GM11168 (cell line): ENCODE results near the gene DGKZ.
"Not testable (repeated sequence)": the region's sequence is repeated elsewhere in the genome, so short reads cannot be mapped to it uniquely, and the experiment has no call there.

ENCODE experiments used
- in situ Hi-C: fragments of 300-500 bp; cut with MboI; formaldehyde crosslinking; loops from one replicate; pipeline ENCODE4 v1.12.0; 2022; ENCODE audit warnings: low sequenced_read_pairs; ENCODE audit not compliant: unreplicated experiment

DGKZ gene, protein sequence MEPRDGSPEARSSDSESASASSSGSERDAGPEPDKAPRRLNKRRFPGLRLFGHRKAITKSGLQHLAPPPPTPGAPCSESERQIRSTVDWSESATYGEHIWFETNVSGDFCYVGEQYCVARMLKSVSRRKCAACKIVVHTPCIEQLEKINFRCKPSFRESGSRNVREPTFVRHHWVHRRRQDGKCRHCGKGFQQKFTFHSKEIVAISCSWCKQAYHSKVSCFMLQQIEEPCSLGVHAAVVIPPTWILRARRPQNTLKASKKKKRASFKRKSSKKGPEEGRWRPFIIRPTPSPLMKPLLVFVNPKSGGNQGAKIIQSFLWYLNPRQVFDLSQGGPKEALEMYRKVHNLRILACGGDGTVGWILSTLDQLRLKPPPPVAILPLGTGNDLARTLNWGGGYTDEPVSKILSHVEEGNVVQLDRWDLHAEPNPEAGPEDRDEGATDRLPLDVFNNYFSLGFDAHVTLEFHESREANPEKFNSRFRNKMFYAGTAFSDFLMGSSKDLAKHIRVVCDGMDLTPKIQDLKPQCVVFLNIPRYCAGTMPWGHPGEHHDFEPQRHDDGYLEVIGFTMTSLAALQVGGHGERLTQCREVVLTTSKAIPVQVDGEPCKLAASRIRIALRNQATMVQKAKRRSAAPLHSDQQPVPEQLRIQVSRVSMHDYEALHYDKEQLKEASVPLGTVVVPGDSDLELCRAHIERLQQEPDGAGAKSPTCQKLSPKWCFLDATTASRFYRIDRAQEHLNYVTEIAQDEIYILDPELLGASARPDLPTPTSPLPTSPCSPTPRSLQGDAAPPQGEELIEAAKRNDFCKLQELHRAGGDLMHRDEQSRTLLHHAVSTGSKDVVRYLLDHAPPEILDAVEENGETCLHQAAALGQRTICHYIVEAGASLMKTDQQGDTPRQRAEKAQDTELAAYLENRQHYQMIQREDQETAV

DNA sequence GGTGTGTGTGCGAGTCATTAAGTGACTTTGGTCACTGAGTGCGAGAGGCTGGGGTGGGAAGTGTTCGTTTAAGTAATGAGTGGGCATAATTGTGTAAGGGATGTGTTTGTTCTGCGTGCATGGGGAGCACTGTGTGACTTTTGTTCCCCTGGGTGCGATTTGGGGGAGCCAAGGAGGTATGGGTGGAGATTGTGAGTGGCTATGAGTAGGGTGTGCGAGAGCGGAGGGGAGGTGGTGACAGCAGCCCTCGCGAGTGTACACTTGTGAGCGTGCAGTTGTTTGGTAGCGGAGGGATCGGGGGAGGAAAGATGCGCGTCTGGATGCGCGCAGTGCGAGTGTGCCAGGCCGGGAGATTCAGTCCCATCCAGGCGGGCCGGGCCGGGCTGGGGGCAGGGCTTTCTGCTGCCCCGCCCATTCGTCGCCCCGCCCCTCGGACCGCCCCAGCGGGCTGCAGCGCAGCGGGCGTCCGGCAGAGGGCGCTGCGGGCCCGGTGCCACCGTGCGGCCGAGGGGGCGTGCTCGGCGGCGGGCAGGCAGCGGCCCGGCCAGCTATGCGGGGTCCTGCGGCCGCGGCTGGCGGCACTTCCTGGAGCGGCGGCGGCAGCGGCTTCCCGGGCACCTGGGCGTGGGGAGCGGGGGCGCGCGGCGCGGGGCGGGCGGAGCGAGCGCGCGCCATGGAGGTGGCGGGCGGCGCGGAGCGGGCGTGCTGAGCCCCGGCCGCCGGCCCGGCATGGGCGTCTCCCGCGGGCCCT is at the start of gene DGKZ:
DGKZ (plus strand) TSS at position 578 of the 751 bp plus-strand sequence. CDS start 197 bp downstream, outside the sequence.
- in situ Hi-C loops, result no loop called here

DNA sequence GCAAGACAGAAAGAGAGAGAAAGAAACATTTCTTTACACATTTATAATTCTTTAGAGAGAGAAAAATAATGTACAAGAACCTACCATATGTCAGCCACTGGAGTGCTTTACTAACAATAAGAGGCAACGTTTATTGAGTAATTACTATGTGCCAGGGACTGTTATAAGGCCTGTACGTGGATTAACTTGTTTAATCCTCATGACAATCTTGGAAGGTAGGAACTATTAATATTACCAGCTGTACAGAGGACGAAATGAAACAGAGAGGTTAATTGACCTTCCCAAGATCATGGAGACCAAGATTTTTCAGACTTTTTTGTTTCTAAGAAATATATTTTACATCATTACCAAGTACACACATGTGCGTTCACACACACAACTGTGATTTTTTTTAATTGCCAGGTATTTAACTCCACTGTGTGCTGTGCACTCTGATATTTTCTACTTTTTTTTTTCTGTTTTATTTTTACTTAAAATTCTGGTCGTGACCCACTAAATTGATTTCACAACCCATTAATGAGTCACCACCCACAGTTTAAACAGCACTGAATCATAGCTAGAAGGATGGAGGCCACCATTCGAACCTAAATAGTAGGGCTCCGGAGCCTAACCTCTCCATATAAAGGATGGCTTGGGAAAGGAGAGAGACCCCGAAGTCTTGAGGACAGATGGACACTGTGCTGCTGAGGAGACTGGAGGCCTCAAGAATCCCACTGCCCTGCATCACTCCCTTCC is 48.4 kb upstream of the DGKZ start:
- in situ Hi-C loops, result no loop called here

DNA sequence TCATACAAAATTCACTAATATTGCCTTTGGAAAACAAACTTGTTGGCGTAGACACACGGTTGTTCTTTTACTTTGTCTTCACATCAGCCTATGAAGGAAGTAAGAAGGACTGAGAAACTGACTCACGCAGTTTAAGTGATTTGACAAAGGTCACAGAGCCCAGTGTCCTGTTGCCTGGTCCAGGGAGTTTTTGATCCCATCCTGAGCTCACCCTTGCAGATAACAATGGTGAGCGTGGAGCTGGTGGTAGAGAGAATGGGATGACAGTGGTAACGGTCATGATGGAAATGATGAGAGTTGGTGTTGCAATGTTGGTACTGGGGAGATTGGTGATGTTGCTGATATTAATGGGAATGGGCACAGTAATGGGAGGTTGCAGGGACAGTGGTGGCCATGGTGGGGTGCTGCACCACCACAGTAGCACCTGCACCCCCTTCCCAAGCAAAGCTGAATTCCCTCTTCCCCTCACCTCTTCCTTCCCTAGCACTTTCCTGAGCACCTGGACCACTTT is 47.8 kb upstream of the DGKZ start:
- in situ Hi-C loops, result no loop called here

DNA sequence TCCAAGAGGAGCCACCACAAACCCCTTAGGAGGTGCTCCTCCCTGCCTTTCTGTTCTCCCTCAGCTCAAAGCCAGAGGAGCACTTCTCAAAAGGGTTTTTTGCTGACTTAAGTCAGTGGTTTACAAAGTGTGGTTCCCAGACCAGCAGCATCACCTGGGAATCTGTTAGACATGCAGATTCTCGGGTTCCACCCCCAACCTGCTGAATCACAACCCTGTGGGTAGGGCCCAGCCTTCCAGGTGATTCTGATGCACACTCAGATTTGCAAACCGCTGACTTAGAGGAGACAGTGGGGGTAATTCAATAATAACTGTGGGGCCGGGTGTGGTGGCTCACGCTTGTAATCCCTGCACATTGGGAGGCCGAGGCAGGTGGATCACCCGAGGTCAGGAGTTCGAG is 47.0 kb upstream of the DGKZ start:
- in situ Hi-C loops, result no loop called here

DNA sequence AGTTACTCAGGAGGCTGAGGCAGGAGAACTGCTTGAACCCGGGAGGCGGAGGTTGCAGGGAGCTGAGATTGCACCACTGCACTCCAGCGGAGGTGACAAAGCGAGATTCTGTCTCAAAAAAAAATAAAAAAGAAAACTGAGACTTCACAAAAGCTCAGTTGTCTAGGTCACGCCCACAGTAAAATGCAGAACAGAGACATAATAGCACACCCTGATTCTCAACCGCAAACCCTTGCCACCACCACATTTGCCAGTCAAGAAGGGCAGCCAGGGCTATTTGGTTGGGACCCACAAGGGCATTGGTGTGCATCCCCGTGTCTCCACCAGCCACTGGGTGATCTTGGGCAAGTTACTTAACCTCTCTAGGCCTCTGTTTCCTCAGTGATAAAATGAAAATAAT is 44.4 kb upstream of the DGKZ start:
- in situ Hi-C loops, result no loop called here

DNA sequence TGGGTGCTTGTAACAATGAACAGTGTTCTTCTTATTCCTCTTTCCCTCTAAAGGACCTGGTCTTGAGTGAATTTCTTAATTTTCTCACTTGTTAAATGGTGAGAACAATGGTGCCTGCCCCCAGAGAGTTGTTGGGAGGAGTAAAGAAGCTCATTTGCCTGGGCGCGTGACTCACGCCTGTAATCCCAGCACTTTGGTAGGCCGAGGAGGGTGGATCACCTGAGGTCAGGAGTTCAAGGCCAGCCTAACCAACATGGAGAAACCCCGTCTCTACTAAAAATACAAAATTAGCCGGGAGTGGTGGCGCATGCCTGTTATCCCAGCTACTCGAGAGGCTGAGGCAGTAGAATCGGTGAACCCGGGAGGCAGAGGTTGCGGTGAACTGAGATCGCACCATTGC is 43.2 kb upstream of the DGKZ start:
- in situ Hi-C loops, result not testable (repeated sequence)

DNA sequence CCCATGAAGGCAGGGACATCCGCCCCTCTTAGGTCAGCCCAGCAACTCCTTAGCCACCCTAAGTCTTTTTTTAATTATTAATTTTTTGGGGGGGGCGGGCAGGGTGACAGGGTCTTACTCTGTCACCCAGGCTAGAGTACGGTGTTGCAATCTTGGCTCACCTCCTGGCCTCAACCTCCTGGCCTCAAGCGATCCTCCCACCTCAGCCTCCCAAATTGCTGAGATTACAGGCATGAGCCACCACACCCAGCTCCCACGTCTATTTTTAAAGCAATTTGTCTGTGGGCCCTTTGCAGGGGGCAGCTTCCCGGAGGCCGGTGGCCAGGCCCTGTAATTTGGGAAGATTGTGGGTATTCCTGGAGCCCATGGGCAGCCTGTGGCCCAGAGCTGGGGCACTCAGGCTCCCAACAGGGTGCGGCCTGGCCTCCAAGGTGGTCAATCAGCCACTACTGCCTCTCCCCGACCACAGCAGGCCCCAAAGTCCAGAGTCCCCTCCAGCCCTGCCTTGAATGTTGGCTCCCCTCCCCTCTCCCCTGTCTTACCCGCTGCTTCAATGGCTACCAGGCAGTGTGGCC is 42.6 kb upstream of the DGKZ start:
- in situ Hi-C loops, result no loop called here

DNA sequence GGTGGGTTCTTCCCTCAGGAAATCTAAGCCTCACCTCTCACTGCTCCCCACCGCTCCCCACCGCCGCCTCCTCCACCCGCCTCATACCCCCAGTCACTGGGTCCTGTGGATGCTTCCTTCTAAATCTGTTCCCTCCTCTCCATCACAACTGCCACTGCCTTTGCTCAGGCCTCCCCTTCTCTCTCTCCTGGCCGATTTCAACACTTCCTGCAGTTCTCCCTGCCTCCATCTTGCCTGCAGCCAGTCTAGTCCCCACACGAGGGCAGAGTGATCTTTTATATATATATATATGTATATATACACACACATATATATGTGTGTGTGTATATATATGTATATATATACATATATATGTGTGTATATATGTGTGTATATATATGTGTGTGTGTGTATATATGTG is 42.0 kb upstream of the DGKZ start:
- in situ Hi-C loops, result no loop called here

DNA sequence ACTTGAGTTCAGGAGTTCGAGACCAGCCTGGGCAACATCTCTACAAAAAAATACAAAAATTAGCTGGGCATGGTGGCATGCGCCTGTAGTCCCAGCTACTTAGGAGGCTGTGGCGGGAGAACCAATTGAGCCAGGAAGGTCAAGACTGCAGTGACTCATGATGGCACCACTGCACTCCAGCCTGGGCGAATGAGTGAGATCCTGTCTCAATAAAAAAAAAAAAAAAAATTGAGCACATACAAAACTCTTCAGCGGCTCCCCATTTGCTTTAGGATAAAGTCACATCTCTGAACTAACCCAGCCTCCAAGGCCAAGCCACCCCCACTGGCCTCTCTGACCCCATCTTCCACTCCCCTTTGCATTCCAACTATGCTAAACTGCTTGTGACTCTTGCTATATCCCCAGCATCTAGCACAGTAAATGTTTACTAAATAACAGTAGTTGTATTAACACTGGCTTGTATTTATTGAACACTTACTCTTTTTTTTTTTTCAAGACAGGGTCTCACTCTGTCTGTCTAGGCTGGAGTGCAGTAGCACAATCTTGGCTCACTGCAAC is 40.9 kb upstream of the DGKZ start:
- in situ Hi-C loops, result no loop called here

DNA sequence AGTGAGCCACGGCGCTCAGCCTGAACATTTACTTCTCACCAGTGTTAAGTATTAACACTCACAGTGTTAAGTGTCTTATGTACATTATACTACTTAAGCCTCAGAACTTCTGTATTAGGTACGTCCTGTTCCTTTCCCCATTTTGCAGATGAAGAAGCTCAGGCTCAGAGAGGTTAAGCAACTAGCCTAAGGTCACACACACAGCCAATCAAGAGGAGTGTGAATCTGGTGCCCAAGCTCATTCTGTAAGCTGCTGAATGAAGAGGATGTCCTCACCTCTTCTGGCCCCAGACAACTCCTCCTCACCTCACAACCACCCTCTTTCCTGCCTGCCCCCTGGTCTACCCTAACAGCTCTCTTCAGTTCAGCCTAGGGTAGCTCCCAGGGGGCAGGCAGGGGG is 39.9 kb upstream of the DGKZ start:
- in situ Hi-C loops, result no loop called here

DNA sequence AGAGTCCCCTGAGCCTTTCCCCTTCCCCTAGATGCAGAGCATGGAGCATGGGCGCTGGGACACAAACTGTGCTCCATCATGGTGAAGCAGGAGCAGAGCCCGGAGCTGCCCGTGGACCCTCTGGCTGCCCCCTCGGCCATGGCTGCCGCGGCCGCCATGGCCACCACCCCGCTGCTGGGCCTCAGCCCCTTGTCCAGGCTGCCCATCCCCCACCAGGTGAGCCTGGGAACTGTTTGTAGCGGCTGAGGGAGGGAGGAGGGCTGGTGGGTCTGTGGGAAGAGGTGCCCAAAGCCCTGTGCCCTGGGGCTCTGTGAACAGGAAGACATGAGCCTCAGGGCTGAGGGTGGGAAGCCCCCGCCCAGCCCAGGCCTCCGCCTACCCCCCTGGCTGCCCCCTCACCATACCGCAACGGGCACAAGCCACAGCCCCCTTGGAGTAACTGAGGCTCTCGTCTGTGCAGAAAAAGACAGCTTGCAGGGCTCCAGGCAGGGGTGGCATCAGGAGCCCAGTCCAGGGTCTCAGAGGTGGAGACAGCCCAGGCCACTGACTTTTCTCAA is 39.4 kb upstream of the DGKZ start:
- in situ Hi-C loops, result no loop called here

DNA sequence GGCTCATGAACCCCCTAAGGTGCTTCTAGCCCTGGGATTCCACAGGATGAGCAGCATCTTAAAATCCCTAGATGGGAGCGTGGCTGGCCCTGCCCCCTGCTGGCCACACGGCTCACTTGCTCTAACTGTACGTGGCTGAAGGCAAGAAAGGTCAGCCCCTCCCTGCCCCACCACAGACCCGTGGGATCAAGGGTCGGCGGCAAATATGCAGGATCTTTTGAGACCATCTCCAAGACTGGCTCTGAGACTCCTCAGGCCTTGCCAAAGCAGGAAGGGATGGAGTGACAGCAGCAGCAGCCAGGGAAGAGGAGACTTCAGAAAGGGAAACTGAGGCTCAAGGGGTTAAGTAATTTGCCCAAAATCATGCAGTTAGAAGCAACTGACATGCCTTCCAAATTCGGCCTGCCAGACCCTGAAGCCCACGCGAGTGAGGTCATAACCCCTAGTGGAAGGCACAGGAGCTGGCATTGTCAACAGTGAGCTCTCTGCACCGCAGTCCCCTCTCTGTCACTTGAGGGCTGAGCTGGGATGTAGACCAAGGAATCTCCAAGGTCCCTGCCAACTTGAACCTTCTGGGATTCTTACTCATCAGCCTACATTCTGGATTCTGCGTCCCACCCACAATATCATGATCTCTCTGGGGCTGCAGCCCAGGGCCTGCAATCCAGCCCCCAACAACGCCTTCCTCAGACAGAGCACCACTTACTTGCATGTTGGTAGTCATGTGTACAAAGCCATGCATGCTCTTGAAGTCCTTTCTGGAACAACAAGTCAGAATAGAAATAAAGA is 38.4 kb upstream of the DGKZ start:
- in situ Hi-C loops, result no loop called here

DNA sequence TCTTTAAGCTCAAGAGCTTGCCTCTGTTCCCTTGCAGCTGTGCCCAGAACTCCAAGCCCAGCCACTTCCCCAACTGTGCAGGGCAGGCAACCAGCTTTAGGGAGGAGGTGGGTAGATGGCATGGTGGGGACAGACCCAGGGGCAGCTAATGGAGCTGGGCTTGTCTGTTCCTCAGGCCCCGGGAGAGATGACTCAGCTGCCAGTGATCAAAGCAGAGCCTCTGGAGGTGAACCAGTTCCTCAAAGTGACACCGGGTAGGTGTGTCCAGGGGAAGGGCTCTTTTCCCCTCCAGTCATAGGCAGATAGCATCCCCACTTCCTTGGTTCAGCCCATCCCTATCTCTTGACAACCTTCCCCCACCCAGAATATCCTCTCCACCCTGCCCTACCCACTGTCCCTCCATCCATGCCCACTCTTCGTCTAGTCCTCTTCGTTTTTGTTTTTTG is 37.4 kb upstream of the DGKZ start:
- in situ Hi-C loops, result loop anchor here (5.0 kb wide), 1 partner anchor 63 kb away; no protein-coding TSS in a partner anchor

DNA sequence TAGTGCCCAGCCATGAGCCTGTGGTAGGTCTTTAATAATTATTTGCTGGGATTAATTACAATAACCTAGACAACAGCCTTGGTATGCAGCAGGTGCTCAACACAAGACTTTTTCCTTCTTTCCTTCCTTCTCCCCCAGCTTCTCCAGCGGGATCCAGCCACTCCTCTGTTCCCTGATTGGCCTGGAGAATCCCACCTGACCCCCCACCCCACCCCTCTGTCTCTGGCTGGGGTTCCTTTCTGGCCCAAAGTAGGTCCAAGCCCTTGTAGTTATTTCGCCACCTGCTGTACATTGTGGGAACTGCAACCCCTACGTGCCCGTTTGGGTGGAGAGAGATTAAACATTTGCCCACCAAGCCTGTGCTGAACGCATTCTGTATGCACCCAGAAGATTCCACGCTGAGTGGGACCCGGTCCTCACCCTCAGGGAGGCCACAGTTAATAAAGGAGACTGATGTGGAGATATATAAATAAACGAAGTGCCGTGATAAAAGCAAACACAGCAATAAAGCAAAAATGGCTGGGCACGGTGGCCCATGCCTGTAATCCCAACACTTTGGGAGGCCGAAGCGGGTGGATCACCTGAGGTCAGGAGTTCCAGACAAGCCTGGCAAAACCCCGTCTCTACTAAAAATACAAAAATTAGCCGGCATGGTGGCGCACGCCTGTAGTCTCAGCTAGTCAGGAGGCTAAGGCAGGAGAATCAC is 32.1 kb upstream of the DGKZ start:
- in situ Hi-C loops, result no loop called here

DNA sequence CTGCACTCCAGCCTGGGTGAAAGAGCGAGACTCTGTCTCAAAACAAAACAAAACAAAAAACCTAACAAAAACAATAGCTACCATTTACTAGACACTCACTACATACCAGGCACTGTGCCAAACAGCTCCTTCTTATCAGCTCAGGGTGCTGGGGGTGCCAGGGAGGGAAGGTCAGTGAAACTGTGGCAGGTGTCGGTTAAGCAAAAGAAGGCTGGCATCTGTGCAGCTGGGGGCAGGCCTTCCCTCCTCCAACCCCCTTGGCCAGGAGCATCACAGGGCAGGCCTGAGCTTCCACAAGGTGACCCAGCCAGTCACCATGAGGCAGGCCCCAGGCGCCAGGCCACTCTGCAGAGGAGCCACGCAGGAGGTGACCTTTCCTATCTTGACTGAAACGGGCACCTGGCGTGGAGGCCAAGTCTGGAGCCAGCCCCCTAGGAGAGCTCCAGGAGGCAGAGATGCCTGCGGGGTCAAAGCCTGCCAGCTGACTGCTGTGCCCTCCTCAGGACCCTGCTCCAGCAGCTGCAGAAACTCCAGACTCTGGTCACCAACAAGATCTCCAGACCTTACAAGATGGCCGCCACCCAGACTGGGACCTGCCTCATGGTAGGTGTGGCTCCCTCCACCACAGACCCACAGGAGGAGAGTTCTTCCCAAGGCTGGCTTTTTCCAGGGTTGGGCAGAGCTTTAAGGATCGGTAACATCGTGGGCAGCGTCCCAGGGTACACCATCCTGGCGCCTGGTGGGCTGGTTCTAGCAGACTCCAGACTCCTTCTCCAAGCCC is 31.3 kb upstream of the DGKZ start:
- in situ Hi-C loops, result no loop called here

DNA sequence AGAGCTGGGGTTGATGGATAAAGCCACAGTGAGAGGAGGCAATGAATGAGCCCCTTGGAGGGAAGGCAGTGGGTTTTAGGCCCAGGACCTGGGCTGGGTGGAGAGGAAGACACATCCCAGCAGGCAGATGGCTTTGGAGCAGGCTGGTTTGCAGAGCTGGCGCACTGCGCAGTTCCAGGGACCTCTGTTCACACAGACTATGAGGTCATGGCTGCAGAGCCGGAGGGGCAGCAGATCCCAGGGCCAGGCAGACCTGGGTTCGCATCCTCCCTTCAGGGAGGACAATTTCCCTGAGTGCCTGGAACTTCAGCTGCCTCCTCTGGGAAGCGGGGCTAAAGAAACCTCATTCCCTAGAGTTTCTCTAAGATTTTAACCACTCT is 28.2 kb upstream of the DGKZ start:
- in situ Hi-C loops, result no loop called here

DNA sequence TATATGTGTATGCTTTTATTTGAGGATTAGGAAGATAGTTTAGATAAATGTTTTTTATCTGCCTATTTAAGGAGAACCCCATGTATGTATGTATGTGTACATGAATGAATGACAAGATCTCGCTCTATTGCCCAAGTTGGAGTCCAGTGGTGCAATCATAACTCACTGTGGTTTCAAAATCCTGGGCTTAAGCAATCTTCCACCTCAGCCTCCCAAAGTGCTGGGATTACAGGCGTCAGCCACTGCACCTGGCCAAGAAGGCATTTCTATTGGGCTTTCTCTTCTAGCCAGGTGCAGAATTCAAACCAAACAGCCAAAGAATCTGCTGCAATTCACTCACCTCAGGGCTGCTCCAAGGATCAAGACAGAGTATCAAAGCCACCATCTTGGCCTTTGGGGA is 25.5 kb upstream of the DGKZ start:
- in situ Hi-C loops, result no loop called here
